Endodermal cell (in vitro differentiated cells): ENCODE data around the gene ABCF1. TPM values are rescaled to one million over a fixed set of nuclear protein-coding genes. Genes with fewer than 3 reads are reported as not detected.
"Not testable (repeated sequence)": the region's sequence is repeated elsewhere in the genome, so short reads cannot be mapped to it uniquely, and the experiment has no call there.

Experiments
- DNase-seq: peaks from one replicate; pipeline ENCODE4 v3.0.0-alpha.2; 2017
- H3K27ac ChIP-seq: 2 replicates; pipeline ENCODE4 v1.5.1; 2013; ENCODE audit warnings: mild to moderate bottlenecking, low read depth, low read length, moderate library complexity
- H3K27me3 ChIP-seq: 2 replicates; pipeline ENCODE4 v1.6.1; 2013; ENCODE audit warnings: mild to moderate bottlenecking, low read length, moderate library complexity; ENCODE audit not compliant: insufficient read depth, control insufficient read depth, poor library complexity, severe bottlenecking
- H3K36me3 ChIP-seq: 2 replicates; pipeline ENCODE4 v1.7.0; 2013; ENCODE audit warnings: mild to moderate bottlenecking, low read length, moderate library complexity; ENCODE audit not compliant: control insufficient read depth, insufficient read depth
- H3K4me1 ChIP-seq: one replicate; pipeline ENCODE4 v1.7.0; 2013; ENCODE audit warnings: low read length; ENCODE audit not compliant: control insufficient read depth, insufficient read depth
- H3K4me3 ChIP-seq: 2 replicates; pipeline ENCODE4 v1.5.1; 2013; ENCODE audit warnings: mild to moderate bottlenecking, low read length, moderate library complexity
- H3K9ac ChIP-seq: 2 replicates; pipeline ENCODE4 v1.6.1; 2013; ENCODE audit warnings: mild to moderate bottlenecking, low read length, moderate library complexity; ENCODE audit not compliant: poor library complexity, severe bottlenecking; ENCODE audit errors: extremely low read depth
- H3K9me3 ChIP-seq: 2 replicates; pipeline ENCODE4 v1.6.1; 2013; ENCODE audit warnings: mild to moderate bottlenecking, low read length, moderate library complexity; ENCODE audit not compliant: control insufficient read depth
- H3K27ac Mint-ChIP-seq: 2 replicates; pipeline ENCODE4 v1.8.0; 2020; ENCODE audit warnings: mixed read lengths
- H3K27me3 Mint-ChIP-seq: 2 replicates; pipeline ENCODE4 v1.8.0; 2021; ENCODE audit warnings: mild to moderate bottlenecking, mixed read lengths; ENCODE audit not compliant: insufficient read depth
- H3K36me3 Mint-ChIP-seq: 2 replicates; pipeline ENCODE4 v1.8.0; 2020; ENCODE audit warnings: low read depth, mixed read lengths
- H3K4me1 Mint-ChIP-seq: 2 replicates; pipeline ENCODE4 v1.8.0; 2020; ENCODE audit warnings: mixed read lengths
- H3K4me3 Mint-ChIP-seq: 2 replicates; pipeline ENCODE4 v1.8.0; 2020; ENCODE audit warnings: mild to moderate bottlenecking, moderate library complexity, mixed read lengths
- H3K9me3 Mint-ChIP-seq: 2 replicates; pipeline ENCODE4 v1.8.0; 2020; ENCODE audit warnings: mild to moderate bottlenecking, mixed read lengths
- WGBS, 2 experiments: methylation state at CpG; one replicate each; pipeline versions ENCODE4 v1.1.5 to v1.1.7; 2013; ENCODE audit warnings: missing lambda C conversion rate in 2 of 2, mixed read lengths in 1 of 2; ENCODE audit not compliant: insufficient coverage in 1 of 2, insufficient read length in 1 of 2; 5-methylcytosine and 5-hydroxymethylcytosine counted together
- long read RNA-seq, 4 experiments: library from polyadenylated mRNA in 2 of 4; library from RNA in 1 of 4; library from capped mRNA in 1 of 4; stranded (forward) in 3 of 4; unstranded in 1 of 4; transcript quantifications; one replicate each; pipeline ENCODE4 v2.0.0, GENCODE V29; 2020 to 2021; ENCODE audit warnings: inconsistent platforms in 1 of 4
- polyA plus RNA-seq, 2 experiments: library from polyadenylated mRNA; stranded (reverse); fragments of 50-300 nt; gene quantifications; one replicate each; pipeline ENCODE4 v1.2.3, GENCODE V29; 2013
- total RNA-seq, 2 donors: library from RNA; stranded (reverse); fragmentation: NEBNext Ultra II Directional in 1 of 2; extraction: Animal tissue kit (Norgen Biotek cat#: 25700) in 1 of 2; gene quantifications; 2 replicates in 1 of 2; 3 replicates in 1 of 2; pipeline ENCODE4 v1.2.1, GENCODE V29; 2021
- TF ChIP-seq, protein P1 (sequence below): fragments of 200-600 bp; sonication (generic); conservative IDR thresholded peaks from 2 replicates; pipeline ENCODE4 v1.5.0; 2021; ENCODE audit warnings: antibody characterized with exemption, mild to moderate bottlenecking

Gene ABCF1
- 10 to 100 TPM; 84.9 to 89.3 TPM for total RNA-seq
- 65.6 TPM for polyA plus RNA-seq (2013, experiment 1 of 2)
- 62.9 TPM for polyA plus RNA-seq (2013, experiment 2 of 2)
- long read RNA-seq, experiment 1, partial matches to known transcripts, result 41 of 49 reads
- long read RNA-seq, experiment 1, other reads (novel, unspliced or antisense), result 4 of 49 reads
- long read RNA-seq, experiment 2, transcript ABCF1-201 (25 exons, 3,481 nt), result major isoform, 52 of 187 reads
- long read RNA-seq, experiment 2, partial matches to known transcripts, result 40 of 187 reads
- long read RNA-seq, experiment 2, other reads (novel, unspliced or antisense), result 95 of 187 reads
- long read RNA-seq, experiment 3, transcript ABCF1-201 (25 exons, 3,481 nt), result major isoform, 45 of 186 reads
- long read RNA-seq, experiment 3, partial matches to known transcripts, result 32 of 186 reads
- long read RNA-seq, experiment 3, other reads (novel, unspliced or antisense), result 108 of 186 reads
- long read RNA-seq, experiment 4, partial matches to known transcripts, result 71 of 79 reads
- long read RNA-seq, experiment 4, other reads (novel, unspliced or antisense), result 5 of 79 reads

DNA sequence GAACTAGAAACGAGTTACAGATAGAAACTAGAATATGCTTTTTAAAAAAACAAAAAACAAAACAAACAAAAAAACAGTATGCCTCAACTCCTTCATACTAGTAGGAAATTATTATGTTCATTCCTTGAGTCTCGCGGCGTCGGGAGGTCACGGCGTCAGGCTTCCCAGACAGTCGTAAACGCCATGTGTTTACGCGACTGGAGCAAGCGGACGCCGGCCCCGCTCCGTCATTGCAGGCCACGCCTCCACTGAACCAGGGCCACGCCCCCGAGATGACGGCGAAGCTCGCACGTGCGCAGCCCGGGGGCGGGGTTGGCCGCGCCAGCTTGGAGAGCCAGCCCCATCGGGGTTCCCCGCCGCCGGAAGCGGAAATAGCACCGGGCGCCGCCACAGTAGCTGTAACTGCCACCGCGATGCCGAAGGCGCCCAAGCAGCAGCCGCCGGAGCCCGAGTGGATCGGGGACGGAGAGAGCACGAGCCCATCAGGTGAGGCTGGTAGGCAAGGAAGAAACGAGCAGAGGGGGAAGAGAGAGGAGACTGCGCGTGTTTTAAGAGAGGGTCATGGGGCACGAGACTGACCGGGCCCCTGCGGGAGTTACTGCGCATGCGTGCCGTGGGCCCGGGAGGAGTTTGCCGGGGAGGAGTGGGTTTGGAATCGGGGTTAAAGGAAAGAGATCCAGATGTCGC lies at the start of gene ABCF1:
Gene ABCF1, plus strand, starts transcription at position 368 of the 687 bp plus-strand sequence. Its CDS starts 46 bp downstream, at position 414.
- Mint-ChIP-seq H3K9me3 (no peaks in the 10 kb centered on the region), H3K27me3 (no peaks in the 10 kb centered on the region), H3K36me3 (no peaks in the 10 kb centered on the region), H3K4me3 (peak within 1 kb of the TSS; percentile 90), H3K27ac (peak within 1 kb of the TSS; percentile 98), H3K4me1 (peaks cover 47% of the 10 kb centered on the region)
- peak within 1 kb of the TSS; percentile 90 for H3K9ac ChIP-seq
- H3K27ac ChIP-seq, result peak within 1 kb of the TSS; percentile 56
- peak; percentile 99 for DNase-seq
- TF ChIP-seq, protein P1, sequence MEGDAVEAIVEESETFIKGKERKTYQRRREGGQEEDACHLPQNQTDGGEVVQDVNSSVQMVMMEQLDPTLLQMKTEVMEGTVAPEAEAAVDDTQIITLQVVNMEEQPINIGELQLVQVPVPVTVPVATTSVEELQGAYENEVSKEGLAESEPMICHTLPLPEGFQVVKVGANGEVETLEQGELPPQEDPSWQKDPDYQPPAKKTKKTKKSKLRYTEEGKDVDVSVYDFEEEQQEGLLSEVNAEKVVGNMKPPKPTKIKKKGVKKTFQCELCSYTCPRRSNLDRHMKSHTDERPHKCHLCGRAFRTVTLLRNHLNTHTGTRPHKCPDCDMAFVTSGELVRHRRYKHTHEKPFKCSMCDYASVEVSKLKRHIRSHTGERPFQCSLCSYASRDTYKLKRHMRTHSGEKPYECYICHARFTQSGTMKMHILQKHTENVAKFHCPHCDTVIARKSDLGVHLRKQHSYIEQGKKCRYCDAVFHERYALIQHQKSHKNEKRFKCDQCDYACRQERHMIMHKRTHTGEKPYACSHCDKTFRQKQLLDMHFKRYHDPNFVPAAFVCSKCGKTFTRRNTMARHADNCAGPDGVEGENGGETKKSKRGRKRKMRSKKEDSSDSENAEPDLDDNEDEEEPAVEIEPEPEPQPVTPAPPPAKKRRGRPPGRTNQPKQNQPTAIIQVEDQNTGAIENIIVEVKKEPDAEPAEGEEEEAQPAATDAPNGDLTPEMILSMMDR, result no peak
- H3K36me3 ChIP-seq, result peaks cover 5% of the 10 kb centered on the region
- H3K4me1 ChIP-seq, result peaks cover 11% of the 10 kb centered on the region
- peak within 1 kb of the TSS; percentile 93 for H3K4me3 ChIP-seq
- H3K27me3 ChIP-seq, result no peaks in the 10 kb centered on the region
- WGBS, 2 experiments, result 0% methylated on average over 36 to 59 of the region's 59 CpGs
- H3K9me3 ChIP-seq, result no peaks in the 10 kb centered on the region

DNA sequence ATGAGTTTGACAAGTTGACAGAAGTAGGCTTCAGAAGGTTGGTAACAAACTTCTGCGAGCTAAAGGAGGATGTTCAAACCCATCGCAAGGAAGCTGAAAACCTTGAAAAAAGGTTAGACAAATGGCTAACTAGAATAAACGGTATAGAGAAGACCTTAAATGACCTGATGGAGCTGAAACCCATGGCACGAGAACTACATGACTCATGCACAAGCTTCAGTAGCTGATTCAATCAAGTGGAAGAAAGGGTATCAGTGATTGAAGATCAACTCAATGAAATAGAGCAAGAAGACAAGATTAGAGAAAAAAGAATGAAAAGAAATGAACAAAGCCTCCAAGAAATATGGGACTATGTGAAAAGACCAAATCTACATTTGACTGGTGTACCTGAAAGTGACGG lies 49.3 kb upstream of the ABCF1 start:
- H3K27me3 Mint-ChIP-seq, result peaks cover 50% of the 10 kb centered on the region
- H3K4me1 ChIP-seq, H3K27ac Mint-ChIP-seq, H3K4me3 Mint-ChIP-seq, H3K9ac ChIP-seq, H3K36me3 Mint-ChIP-seq, H3K27ac ChIP-seq, H3K36me3 ChIP-seq, H3K9me3 ChIP-seq, H3K27me3 ChIP-seq, H3K9me3 Mint-ChIP-seq, H3K4me1 Mint-ChIP-seq, DNase-seq, H3K4me3 ChIP-seq: not testable (repeated sequence)
- WGBS, 2 experiments, result 89 to 92% methylated on average over 5 of the region's 5 CpGs

DNA sequence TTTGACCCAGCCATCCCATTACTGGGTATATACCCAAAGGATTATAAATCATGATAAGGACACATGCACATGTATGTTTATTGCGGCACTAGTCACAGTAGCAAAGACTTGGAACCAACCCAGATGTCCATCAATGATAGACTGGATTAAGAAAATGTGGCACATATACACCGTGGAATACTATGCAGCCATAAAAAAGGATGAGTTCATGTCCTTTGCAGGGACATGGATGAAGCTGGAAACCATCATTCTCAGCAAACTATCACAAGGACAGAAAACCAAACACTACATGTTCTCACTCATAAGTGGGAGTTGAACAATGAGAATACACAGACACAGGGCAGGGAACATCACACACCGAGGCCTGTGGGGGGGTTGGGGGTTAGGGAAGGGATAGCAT lies 44.8 kb upstream of the ABCF1 start:
- H3K27me3 Mint-ChIP-seq, result peaks cover 42% of the 10 kb centered on the region
- not testable (repeated sequence) for H3K36me3 ChIP-seq, H3K27ac ChIP-seq, H3K27ac Mint-ChIP-seq, H3K9ac ChIP-seq, H3K4me3 ChIP-seq, H3K9me3 ChIP-seq, H3K36me3 Mint-ChIP-seq, H3K4me1 Mint-ChIP-seq, H3K4me3 Mint-ChIP-seq, H3K4me1 ChIP-seq, DNase-seq, H3K9me3 Mint-ChIP-seq, H3K27me3 ChIP-seq
- WGBS, 2 experiments, result 81 to 100% methylated on average over 2 of the region's 3 CpGs

DNA sequence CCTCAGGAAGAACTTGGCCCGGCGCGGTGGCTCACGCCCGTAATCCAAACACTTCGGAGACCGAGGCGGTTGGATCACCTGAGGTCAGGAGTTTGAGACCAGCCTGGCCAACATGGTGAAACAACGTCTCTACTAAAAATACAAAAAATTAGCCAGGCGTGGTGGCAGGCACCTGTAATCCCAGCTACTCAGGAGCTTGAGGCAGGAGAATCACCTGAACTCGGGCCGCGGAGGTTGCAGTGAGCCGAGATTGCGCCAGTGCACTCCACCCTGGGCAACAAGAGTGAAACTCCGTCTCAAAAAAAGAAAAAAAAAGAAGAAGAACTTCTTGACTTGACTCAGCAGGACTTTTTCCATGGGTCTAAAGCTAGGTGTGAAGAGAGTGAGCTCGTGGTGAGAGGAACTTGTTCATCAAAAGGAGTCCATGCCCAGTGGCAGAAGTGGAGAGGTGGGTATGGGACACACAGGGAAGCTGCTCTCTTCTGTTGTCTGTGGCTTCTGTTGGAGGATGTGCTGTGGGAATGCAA lies 41.8 kb upstream of the ABCF1 start:
- peaks cover 16% of the 10 kb centered on the region for H3K27me3 Mint-ChIP-seq
- H3K4me1 ChIP-seq, H3K27ac ChIP-seq, H3K9me3 ChIP-seq, H3K9ac ChIP-seq, DNase-seq, H3K36me3 Mint-ChIP-seq, H3K4me3 Mint-ChIP-seq, H3K27me3 ChIP-seq, H3K4me1 Mint-ChIP-seq, H3K4me3 ChIP-seq, H3K9me3 Mint-ChIP-seq, H3K27ac Mint-ChIP-seq, H3K36me3 ChIP-seq: not testable (repeated sequence)
- 92 to 94% methylated on average over 10 to 17 of the region's 17 CpGs for WGBS, 2 experiments
